Natural killer cell treated with Interleukin-12 subunit alpha and Interleukin-12 subunit beta and Interleukin-15 and Interleukin-18, amount 100 ng/mL, for 72 hours (primary cell): ENCODE data around the gene BACH2. TPM values are rescaled to one million over a fixed set of nuclear protein-coding genes. Genes with fewer than 3 reads are reported as not detected.

Experiments
- ATAC-seq, 2 donors: fragments of 150-1000 bp; cut with Tn5 transposase in 1 of 2; sonication (Bioruptor Pico), chemical (Tn5 transposase) in 1 of 2; 2 replicates each; pipeline ENCODE4 v1.10.0; 2021
- DNase-seq: peaks from one replicate; pipeline ENCODE4 v3.0.0; 2022; ENCODE audit warnings: low spot score
- H3K27ac Mint-ChIP-seq, 2 donors: 1 replicate in 1 of 2; 2 replicates in 1 of 2; pipeline ENCODE4 v1.8.0; 2022; ENCODE audit warnings: mixed read lengths in 2 of 2, mild to moderate bottlenecking in 1 of 2, moderate library complexity in 1 of 2
- H3K27me3 Mint-ChIP-seq, 2 donors: 1 replicate in 1 of 2; 2 replicates in 1 of 2; pipeline ENCODE4 v1.8.0; 2022; ENCODE audit warnings: mixed read lengths in 2 of 2
- H3K36me3 Mint-ChIP-seq: one replicate; pipeline ENCODE4 v1.8.0; 2022; ENCODE audit warnings: mixed read lengths
- H3K4me1 Mint-ChIP-seq, 2 donors: 1 replicate in 1 of 2; 2 replicates in 1 of 2; pipeline ENCODE4 v1.8.0; 2022; ENCODE audit warnings: low read depth in 2 of 2, mixed read lengths in 2 of 2, mild to moderate bottlenecking in 1 of 2
- H3K4me3 Mint-ChIP-seq: one replicate; pipeline ENCODE4 v1.8.0; 2022; ENCODE audit warnings: mixed read lengths
- H3K9me3 Mint-ChIP-seq: 2 replicates; pipeline ENCODE4 v1.8.0; 2022; ENCODE audit warnings: mixed read lengths
- total RNA-seq, 2 donors: library from RNA; stranded (reverse); gene quantifications; one replicate each; pipeline ENCODE4 v1.2.3, GENCODE V29; 2022

BACH2 gene
- total RNA-seq, 2 donors from 2014 or later: 3.1 to 5.8 TPM

DNA sequence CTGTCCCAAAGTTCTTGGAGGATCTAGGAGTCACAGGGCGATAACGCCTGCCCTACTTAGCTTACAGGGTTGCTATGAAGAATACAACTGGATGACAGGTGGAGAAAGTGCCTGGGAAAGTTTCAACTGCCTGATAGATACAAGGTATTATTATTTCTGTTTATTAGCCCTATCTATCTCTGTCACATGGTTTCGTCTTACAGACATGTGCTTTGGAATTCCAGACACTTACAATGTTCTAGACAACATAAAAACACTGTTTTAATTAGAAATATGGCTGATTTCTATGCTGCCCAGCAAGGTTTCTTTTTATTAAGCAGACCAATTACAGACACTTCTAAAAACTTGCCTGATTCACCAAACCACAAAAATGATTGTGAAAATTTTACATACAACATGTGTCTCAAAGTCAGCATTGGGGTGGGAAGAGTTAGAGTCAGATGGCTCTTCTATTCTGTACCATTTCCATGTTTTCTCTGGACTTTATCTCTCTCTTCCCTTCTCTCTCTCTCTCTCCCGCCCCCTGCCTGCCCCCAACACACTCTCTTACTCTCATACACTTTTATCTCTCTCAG is 352.4 kb downstream of the BACH2 start:
- H3K9me3 Mint-ChIP-seq: no peaks in the 10 kb centered on the region

GRCh38 chr6:89942601-89943000 is 354.0 kb downstream of the BACH2 start:
- Mint-ChIP-seq H3K36me3 (no peaks in the 10 kb centered on the region), H3K27ac (no peak overlapping the region), H3K27me3 (no peaks in the 10 kb centered on the region), H3K4me1 (peaks cover 8 to 14% of the 10 kb centered on the region in 2 donors), H3K9me3 (no peaks in the 10 kb centered on the region), H3K4me3 (no peak overlapping the region)
- no peak for DNase-seq
- no peak for ATAC-seq

More for the DNA sequence above, 352.4 kb downstream of the BACH2 start:
- Mint-ChIP-seq H3K36me3 (no peaks in the 10 kb centered on the region), H3K27me3 (no peaks in the 10 kb centered on the region), H3K4me3 (no peak overlapping the region), H3K27ac (peak overlapping the region in 1 of 2 donors; percentile 87), H3K4me1 (peaks cover 8 to 14% of the 10 kb centered on the region in 2 donors)
- ATAC-seq (no peak), DNase-seq (no peak)

- Mint-ChIP-seq H3K9me3 (no peaks in the 10 kb centered on the region), H3K4me1 (peaks cover 8 to 14% of the 10 kb centered on the region in 2 donors), H3K4me3 (no peak overlapping the region), H3K36me3 (no peaks in the 10 kb centered on the region), H3K27ac (no peak overlapping the region), H3K27me3 (no peaks in the 10 kb centered on the region)
- no peak for ATAC-seq
- no peak for DNase-seq
Measured at GRCh38 chr6:89941763-89942497, 354.7 kb downstream of the BACH2 start.

DNA sequence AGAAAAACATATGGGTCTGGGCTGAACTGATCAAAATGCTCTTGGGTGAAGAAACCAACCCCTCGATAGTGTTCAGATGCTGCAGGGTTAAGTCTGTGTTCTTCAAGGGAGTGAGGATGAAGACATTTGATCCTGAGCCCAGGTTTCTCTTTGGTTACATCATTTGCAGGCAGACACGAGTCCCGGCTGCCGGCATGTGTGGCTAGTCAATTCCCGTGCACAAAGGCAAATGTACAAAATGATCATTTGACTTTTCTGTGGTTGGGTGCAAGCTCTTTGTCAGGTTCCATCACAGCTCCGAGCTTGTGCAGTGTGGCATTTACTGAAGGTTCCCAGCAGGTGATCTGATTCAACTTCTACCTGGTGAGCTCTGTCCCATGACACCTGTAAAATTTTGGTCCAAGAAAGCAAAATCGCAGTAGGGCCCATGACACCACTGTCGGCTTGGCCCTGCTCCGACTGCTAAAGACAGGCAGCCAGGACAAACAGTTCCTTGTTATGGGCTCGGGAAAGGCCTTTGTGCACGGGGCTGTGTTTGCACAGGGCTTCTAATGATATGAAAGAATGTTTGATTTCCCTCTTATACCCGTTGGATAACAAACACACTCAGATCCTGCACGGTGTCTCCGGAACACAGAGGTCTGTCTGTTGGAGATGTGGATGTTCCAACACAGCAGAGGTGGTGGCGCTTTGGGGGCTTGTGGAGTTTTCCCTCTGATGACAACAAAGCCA is 355.4 kb downstream of the BACH2 start:
- Mint-ChIP-seq H3K27me3 (no peaks in the 10 kb centered on the region), H3K9me3 (no peaks in the 10 kb centered on the region), H3K27ac (no peak overlapping the region), H3K4me1 (peaks cover 8 to 14% of the 10 kb centered on the region in 2 donors), H3K4me3 (no peak overlapping the region), H3K36me3 (no peaks in the 10 kb centered on the region)
- ATAC-seq (no peak), DNase-seq (no peak)

DNA sequence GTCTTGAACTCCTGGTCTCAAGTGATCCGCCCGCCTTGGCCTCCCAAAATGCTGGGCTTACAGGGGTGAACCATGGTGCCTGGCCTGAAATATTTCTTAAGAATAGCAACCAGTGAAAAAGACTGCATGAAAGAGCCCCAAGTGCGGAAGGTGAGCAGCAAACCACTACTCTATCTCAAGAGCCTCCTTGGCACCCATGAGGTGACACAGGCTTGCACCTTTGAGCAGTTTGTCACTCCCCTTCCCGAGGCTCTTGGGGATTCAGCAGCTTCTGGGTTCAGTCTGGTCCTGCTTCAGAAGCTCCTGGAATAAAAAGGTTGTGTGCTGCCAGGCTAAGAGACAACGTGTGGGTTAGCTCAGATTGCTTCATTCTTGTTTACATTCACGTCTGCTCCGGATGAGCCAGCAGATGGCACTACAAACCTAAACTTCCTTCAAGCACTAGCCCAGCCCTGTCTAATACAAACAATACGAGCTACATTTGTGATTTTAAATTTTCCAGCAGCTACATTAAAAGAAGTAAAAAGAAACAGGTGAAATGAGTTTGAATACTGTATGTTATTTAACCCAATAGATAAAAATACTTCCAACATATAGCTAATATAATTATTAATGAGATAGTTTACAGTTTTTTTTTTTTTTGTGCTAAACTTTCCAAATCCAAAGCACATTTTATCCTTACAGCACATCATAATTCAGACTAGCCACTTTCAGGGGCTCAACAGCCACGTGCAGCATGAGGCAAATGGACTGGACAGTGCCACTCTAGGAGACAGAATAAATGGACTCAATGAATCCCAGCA is 356.2 kb downstream of the BACH2 start:
- Mint-ChIP-seq H3K27ac (no peak overlapping the region), H3K9me3 (no peaks in the 10 kb centered on the region), H3K27me3 (no peaks in the 10 kb centered on the region), H3K4me1 (peaks cover 8 to 14% of the 10 kb centered on the region in 2 donors), H3K36me3 (no peaks in the 10 kb centered on the region), H3K4me3 (no peak overlapping the region)
- ATAC-seq (peak; percentile 80 to 87), DNase-seq (peak; percentile 76)

- Mint-ChIP-seq H3K27ac (no peak overlapping the region), H3K27me3 (no peaks in the 10 kb centered on the region), H3K4me3 (no peak overlapping the region), H3K36me3 (no peaks in the 10 kb centered on the region), H3K4me1 (peaks cover 0 to 6% of the 10 kb centered on the region in 2 donors), H3K9me3 (no peaks in the 10 kb centered on the region)
- DNase-seq (no peak), ATAC-seq (no peak)
Measured at GRCh38 chr6:89939144-89939543, 357.5 kb downstream of the BACH2 start.

GRCh38 chr6:89938014-89938413 is 358.6 kb downstream of the BACH2 start:
- no peaks in the 10 kb centered on the region for H3K27me3 Mint-ChIP-seq
- H3K4me3 Mint-ChIP-seq: no peak overlapping the region
- ATAC-seq (no peak), DNase-seq (no peak)
- H3K4me1 Mint-ChIP-seq: peaks cover 0 to 6% of the 10 kb centered on the region in 2 donors
- no peaks in the 10 kb centered on the region for H3K9me3 Mint-ChIP-seq
- no peak overlapping the region for H3K27ac Mint-ChIP-seq
- H3K36me3 Mint-ChIP-seq: no peaks in the 10 kb centered on the region

- Mint-ChIP-seq H3K4me1 (peaks cover 0 to 6% of the 10 kb centered on the region in 2 donors), H3K27me3 (no peaks in the 10 kb centered on the region), H3K4me3 (no peak overlapping the region), H3K9me3 (no peaks in the 10 kb centered on the region), H3K36me3 (no peaks in the 10 kb centered on the region), H3K27ac (no peak overlapping the region)
- DNase-seq (no peak), ATAC-seq (no peak)
Measured at GRCh38 chr6:89936177-89936576, 360.5 kb downstream of the BACH2 start.

DNA sequence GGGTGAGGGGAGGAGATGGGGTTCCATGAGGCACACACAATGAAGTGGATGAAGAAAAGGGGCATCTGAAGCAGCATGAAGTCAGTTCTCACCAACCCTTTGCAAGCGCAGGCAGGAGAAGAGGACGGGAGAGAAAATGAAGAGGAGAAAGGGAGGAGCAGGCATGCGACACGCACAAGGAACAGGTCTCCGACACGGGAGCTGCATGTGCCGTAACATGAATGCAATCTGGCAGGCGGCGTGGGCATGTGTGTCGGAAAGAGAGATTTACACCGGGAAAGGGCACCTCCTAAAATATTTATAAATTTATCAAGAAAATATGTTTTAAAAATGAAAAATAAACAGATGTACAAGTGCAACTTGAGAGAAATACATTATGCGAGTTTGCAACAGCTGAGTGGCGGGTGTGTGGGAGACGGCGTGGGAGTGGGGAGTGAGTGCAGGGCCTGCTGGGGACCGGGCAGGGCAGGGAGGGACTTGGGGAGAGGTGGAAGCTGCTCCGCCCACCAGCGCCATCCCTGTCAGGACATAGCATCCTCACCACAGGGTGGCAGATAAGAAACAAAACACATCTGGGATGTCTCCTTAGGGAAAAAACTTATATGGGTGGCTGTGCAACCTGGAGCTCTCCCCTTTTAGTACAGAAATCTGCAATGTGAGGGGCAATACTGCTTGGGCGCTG is 361.8 kb downstream of the BACH2 start:
- DNase-seq: no peak
- Mint-ChIP-seq H3K27ac (no peak overlapping the region), H3K9me3 (no peaks in the 10 kb centered on the region), H3K27me3 (no peaks in the 10 kb centered on the region), H3K4me3 (no peak overlapping the region), H3K36me3 (no peaks in the 10 kb centered on the region), H3K4me1 (peaks cover 0 to under 1% of the 10 kb centered on the region in 2 donors)
- ATAC-seq: no peak

GRCh38 chr6:89932245-89932802 is 364.3 kb downstream of the BACH2 start:
- Mint-ChIP-seq H3K27ac (no peak overlapping the region), H3K4me1 (peaks cover 0 to 9% of the 10 kb centered on the region in 2 donors), H3K36me3 (no peaks in the 10 kb centered on the region), H3K9me3 (no peaks in the 10 kb centered on the region), H3K4me3 (no peak overlapping the region), H3K27me3 (no peaks in the 10 kb centered on the region)
- DNase-seq (no peak), ATAC-seq (no peak)

- DNase-seq (no peak), ATAC-seq (no peak)
- Mint-ChIP-seq H3K4me3 (no peak overlapping the region), H3K9me3 (no peaks in the 10 kb centered on the region), H3K27ac (no peak overlapping the region), H3K27me3 (no peaks in the 10 kb centered on the region), H3K36me3 (no peaks in the 10 kb centered on the region), H3K4me1 (peaks cover 5 to 11% of the 10 kb centered on the region in 2 donors)
Measured at GRCh38 chr6:89930789-89931188, 365.9 kb downstream of the BACH2 start.

GRCh38 chr6:89928604-89929003 is 368.0 kb downstream of the BACH2 start:
- peaks cover 9 to 21% of the 10 kb centered on the region in 2 donors for H3K4me1 Mint-ChIP-seq
- H3K4me3 Mint-ChIP-seq: no peak overlapping the region
- no peak for DNase-seq
- ATAC-seq: no peak
- no peaks in the 10 kb centered on the region for H3K36me3 Mint-ChIP-seq
- H3K9me3 Mint-ChIP-seq: no peaks in the 10 kb centered on the region
- no peak overlapping the region for H3K27ac Mint-ChIP-seq
- H3K27me3 Mint-ChIP-seq: no peaks in the 10 kb centered on the region
